HepG2 (cell line): ENCODE results near the gene LDB2. TPM values are rescaled to one million over a fixed set of nuclear protein-coding genes. Genes with fewer than 3 reads are reported as not detected.

Experiments used
- ATAC-seq: fragments of 200-7000 bp; cut with Tn5 transposase; 3 replicates; pipeline ENCODE4 v1.9.1; 2020; ENCODE audit warnings: mild to moderate bottlenecking, moderate library complexity
- BruUV-seq: library from RNA; stranded (reverse); fragments of 400-500 nt; replicated peaks from 2 replicates; lab custom pipeline; 2021; lab: Mats Ljungman, UMichigan
- CTCF ChIA-PET: fragments of 300-600 bp; formaldehyde crosslinking; extraction: SDS; loops from one replicate; lab custom pipeline; 2021; ENCODE audit warnings: low total read pairs, inconsistent platforms, low intra/inter-chr PET ratio; lab: Yijun Ruan, JAX
- POLR2A ChIA-PET: fragments of 350-600 bp; sonication (Branson Sonifier 250); formaldehyde crosslinking; loops from one replicate; lab custom pipeline; 2020; ENCODE audit warnings: antibody characterized with exemption, inconsistent platforms; lab: Yijun Ruan, JAX
- DNase-seq: peaks from one replicate; pipeline ENCODE4 v3.0.0-alpha.2; 2015; ENCODE audit warnings: low spot score
- FAIRE-seq: peaks from 3 replicates; lab custom pipeline; 2011; peaks lifted over from hg19 to GRCh38; lab: Jason Lieb, UNC
- H2AFZ ChIP-seq: one replicate; pipeline ENCODE4 v1.6.1; 2011; ENCODE audit warnings: low read length, inconsistent platforms
- H3K27ac ChIP-seq: fragments of 300-600 bp; 3 replicates; pipeline ENCODE4 v1.8.0; 2011; ENCODE audit warnings: mixed run types, mild to moderate bottlenecking, mixed read lengths, low read length, inconsistent platforms; ENCODE audit not compliant: insufficient read depth; ENCODE audit errors: extremely low read length
- H3K27me3 ChIP-seq, 2 experiments: fragments of 200-600 bp in 1 of 2; 2 replicates in 1 of 2; 3 replicates in 1 of 2; pipeline versions ENCODE4 v1.6.0 to v1.8.0; 2011; ENCODE audit warnings: low read length in 2 of 2, mild to moderate bottlenecking in 2 of 2, moderate library complexity in 2 of 2, inconsistent platforms in 1 of 2; ENCODE audit not compliant: insufficient read depth in 2 of 2, control insufficient read depth in 1 of 2
- H3K36me3 ChIP-seq, 2 experiments: fragments of 200-600 bp in 1 of 2; replicated peaks in 1 of 2; 2 replicates in 1 of 2; 3 replicates in 1 of 2; pipeline versions ENCODE4 v1.5.1 to v1.8.0; 2011; ENCODE audit warnings: low read length in 2 of 2, inconsistent platforms in 1 of 2; ENCODE audit not compliant: insufficient read depth in 2 of 2, control insufficient read depth in 1 of 2
- H3K4me1 ChIP-seq: 2 replicates; pipeline ENCODE4 v1.5.1; 2012; ENCODE audit warnings: low read length, inconsistent platforms; ENCODE audit not compliant: insufficient read depth
- H3K4me2 ChIP-seq: 2 replicates; pipeline ENCODE4 v1.6.0; 2011; ENCODE audit warnings: low read depth, low read length, inconsistent platforms
- H3K4me3 ChIP-seq, 3 experiments: fragments of 200-600 bp in 1 of 3; sonication (generic), shearing (Covaris generic) in 1 of 3; replicated peaks in 1 of 3; 2 replicates each; pipeline ENCODE4 v1.5.1; 2011 to 2016; ENCODE audit warnings: low read length in 3 of 3, inconsistent platforms in 2 of 3, low read depth in 2 of 3, mild to moderate bottlenecking in 2 of 3, control low read depth in 1 of 3, mixed read lengths in 1 of 3; ENCODE audit not compliant: insufficient read depth in 1 of 3
- H3K79me2 ChIP-seq: one replicate; pipeline ENCODE4 v1.6.1; 2011; ENCODE audit warnings: low read length, inconsistent platforms; ENCODE audit not compliant: insufficient read depth
- H3K9ac ChIP-seq: 2 replicates; pipeline ENCODE4 v1.6.0; 2011; ENCODE audit warnings: mild to moderate bottlenecking, low read depth, low read length, inconsistent platforms; ENCODE audit not compliant: insufficient read depth
- H3K9me3 ChIP-seq: 2 replicates; pipeline ENCODE4 v1.5.1; 2012; ENCODE audit warnings: mild to moderate bottlenecking, low read length
- H4K20me1 ChIP-seq: 2 replicates; pipeline ENCODE4 v1.6.0; 2011; ENCODE audit warnings: inconsistent platforms, mild to moderate bottlenecking, low read length, moderate library complexity; ENCODE audit not compliant: insufficient read depth
- ATF7 ChIP-seq, 2 experiments: fragments of 450-650 bp in 1 of 2; sonication (generic) in 1 of 2; formaldehyde crosslinking in 1 of 2; IDR thresholded peaks; 2 replicates each; pipeline versions ENCODE4 v1.4.0 to v1.6.1; 2016 to 2020; ENCODE audit warnings: antibody characterized with exemption in 1 of 2, mild to moderate bottlenecking in 1 of 2, missing genetic modification reagents in 1 of 2
- ATF7-NPFF ChIP-seq: sonication (generic); formaldehyde crosslinking; IDR thresholded peaks from 2 replicates; pipeline ENCODE4 v1.8.1; 2023; ENCODE audit warnings: mild to moderate bottlenecking, low read depth, missing genetic modification reagents, moderate library complexity
- BHLHE40 ChIP-seq: IDR thresholded peaks from 2 replicates; pipeline ENCODE4 v1.6.1; 2011; ENCODE audit warnings: low read length, improper control_type of control experiment
- MED8 ChIP-seq: sonication (generic); formaldehyde crosslinking; IDR thresholded peaks from 2 replicates; pipeline ENCODE4 v1.8.1; 2023; ENCODE audit warnings: mild to moderate bottlenecking, missing genetic modification reagents; ENCODE audit not compliant: insufficient replicate concordance
- SNAPC4 ChIP-seq: sonication (generic); formaldehyde crosslinking; IDR thresholded peaks from 2 replicates; pipeline ENCODE4 v1.4.0; 2020; ENCODE audit warnings: mild to moderate bottlenecking, missing genetic modification reagents
- SRF ChIP-seq: IDR thresholded peaks from 2 replicates; pipeline ENCODE4 v1.6.1; 2011; ENCODE audit warnings: mild to moderate bottlenecking, low read depth, low read length, moderate library complexity
- TAF15 ChIP-seq: fragments of 200-400 bp; formaldehyde crosslinking; IDR thresholded peaks from one replicate; pipeline ENCODE4 v1.6.1; 2018; ENCODE audit warnings: mild to moderate bottlenecking, low read depth, low read length; ENCODE audit not compliant: poor library complexity, severe bottlenecking
- TBX2 ChIP-seq: sonication (generic); formaldehyde crosslinking; IDR thresholded peaks from 2 replicates; pipeline ENCODE4 v1.5.0; 2020; ENCODE audit warnings: missing genetic modification reagents, mild to moderate bottlenecking, borderline replicate concordance
- YEATS2 ChIP-seq: sonication (generic); formaldehyde crosslinking; IDR thresholded peaks from 2 replicates; pipeline ENCODE4 v1.4.0; 2020; ENCODE audit warnings: missing genetic modification reagents, borderline replicate concordance
- ZFP36L2 ChIP-seq: sonication (generic); formaldehyde crosslinking; IDR thresholded peaks from 2 replicates; pipeline ENCODE4 v1.4.0; 2020; ENCODE audit warnings: missing genetic modification reagents
- ZNF33B ChIP-seq: sonication (generic); formaldehyde crosslinking; IDR thresholded peaks from 2 replicates; pipeline ENCODE4 v1.5.1; 2020; ENCODE audit warnings: mild to moderate bottlenecking, missing genetic modification reagents
- WGBS: methylation state at CpG from one replicate; pipeline ENCODE4 v1.1.6; 2017; ENCODE audit warnings: low lambda C conversion rate; 5-methylcytosine and 5-hydroxymethylcytosine counted together
- in situ Hi-C: cut with HindIII; loops from 2 replicates; pipeline ENCODE4 v1.10.0; 2017; ENCODE audit warnings: low pct_unique_long_range_greater_than_20kb; ENCODE audit not compliant: extremely low pct_ligation_motif_present
- intact Hi-C: fragments of 100-400 bp; cut with micrococcal nuclease; formaldehyde crosslinking; loops from one replicate; pipeline ENCODE4 v1.10.0; 2022; ENCODE audit not compliant: unreplicated experiment
- polyA plus RNA-seq, 8 experiments: library from polyadenylated mRNA; depleted of rRNA in 3 of 8; stranded (reverse) in 7 of 8; unstranded in 1 of 8; fragments of >200 nt; fragmentation: Illumina TruSeq in 4 of 8; extraction: Trizol in 4 of 8; gene quantifications; 2 replicates each; pipeline versions ENCODE4 v1.2.1 to v1.2.3, GENCODE V29; 2011 to 2016; ENCODE audit warnings: low read depth in 4 of 8, missing spikeins in 1 of 8, mixed read lengths in 1 of 8; ENCODE audit not compliant: insufficient read depth in 1 of 8
- total RNA-seq, 5 experiments: library from RNA; depleted of rRNA; stranded (reverse); fragments of >200 nt; fragmentation: Illumina TruSeq; extraction: Trizol; gene quantifications; 2 replicates each; pipeline ENCODE4 v1.2.3, GENCODE V29; 2016; ENCODE audit warnings: low read depth in 1 of 5
- TF ChIP-seq, protein P1 (sequence below): sonication (generic); formaldehyde crosslinking; IDR thresholded peaks from 2 replicates; pipeline ENCODE4 v1.8.1; 2023; ENCODE audit warnings: missing genetic modification reagents, inconsistent platforms, borderline replicate concordance
- TF ChIP-seq, protein P2 (sequence below): sonication (generic); formaldehyde crosslinking; IDR thresholded peaks from 2 replicates; pipeline ENCODE4 v1.5.0; 2020; ENCODE audit warnings: mild to moderate bottlenecking, missing genetic modification reagents

The LDB2 gene
- total and polyA plus RNA-seq, 2 of the 13 experiments (the other 11 are each of a cell fraction or from before 2014, with no cell fraction given): not detected

- BruUV-seq: no TSS peak
- Histone ChIP-seq H3K9ac (no peak overlapping the region), H2AFZ (no peak overlapping the region), H4K20me1 (no peaks in the 10 kb centered on the region), H3K27ac (no peak overlapping the region), H3K4me1 (no peaks in the 10 kb centered on the region), H3K9me3 (no peaks in the 10 kb centered on the region), H3K4me2 (no peak overlapping the region), H3K4me3 (no peak overlapping the region), H3K79me2 (no peaks in the 10 kb centered on the region), H3K27me3 (no peaks in the 10 kb centered on the region), H3K36me3 (no peaks in the 10 kb centered on the region)
- no peak for ATAC-seq
- ChIA-PET POLR2A (no interaction called here), CTCF (no interaction called here)
- intact Hi-C loops: no loop called here
- FAIRE-seq: no peak
- 4% methylated on average over 3 of the region's 3 CpGs for WGBS
- TF ChIP-seq TAF15 (no peak), SNAPC4 (CRISPR knock-in tag) (no peak), ZNF33B (CRISPR knock-in tag) (no peak), MED8 (no peak), ATF7-NPFF (CRISPR knock-in tag) (no peak), SRF (no peak), TBX2 (CRISPR knock-in tag) (no peak), YEATS2 (CRISPR knock-in tag) (no peak), ZFP36L2 (CRISPR knock-in tag) (no peak), BHLHE40 (no peak), ATF7 (IDR thresholded peaks at IDR 0.05) (no peak), ATF7 (CRISPR knock-in tag; IDR thresholded peaks at IDR 0.05) (no peak)
- TF ChIP-seq, protein P1, sequence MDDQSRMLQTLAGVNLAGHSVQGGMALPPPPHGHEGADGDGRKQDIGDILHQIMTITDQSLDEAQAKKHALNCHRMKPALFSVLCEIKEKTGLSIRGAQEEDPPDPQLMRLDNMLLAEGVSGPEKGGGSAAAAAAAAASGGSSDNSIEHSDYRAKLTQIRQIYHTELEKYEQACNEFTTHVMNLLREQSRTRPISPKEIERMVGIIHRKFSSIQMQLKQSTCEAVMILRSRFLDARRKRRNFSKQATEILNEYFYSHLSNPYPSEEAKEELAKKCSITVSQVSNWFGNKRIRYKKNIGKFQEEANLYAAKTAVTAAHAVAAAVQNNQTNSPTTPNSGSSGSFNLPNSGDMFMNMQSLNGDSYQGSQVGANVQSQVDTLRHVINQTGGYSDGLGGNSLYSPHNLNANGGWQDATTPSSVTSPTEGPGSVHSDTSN: no peak
- TF ChIP-seq, protein P2, sequence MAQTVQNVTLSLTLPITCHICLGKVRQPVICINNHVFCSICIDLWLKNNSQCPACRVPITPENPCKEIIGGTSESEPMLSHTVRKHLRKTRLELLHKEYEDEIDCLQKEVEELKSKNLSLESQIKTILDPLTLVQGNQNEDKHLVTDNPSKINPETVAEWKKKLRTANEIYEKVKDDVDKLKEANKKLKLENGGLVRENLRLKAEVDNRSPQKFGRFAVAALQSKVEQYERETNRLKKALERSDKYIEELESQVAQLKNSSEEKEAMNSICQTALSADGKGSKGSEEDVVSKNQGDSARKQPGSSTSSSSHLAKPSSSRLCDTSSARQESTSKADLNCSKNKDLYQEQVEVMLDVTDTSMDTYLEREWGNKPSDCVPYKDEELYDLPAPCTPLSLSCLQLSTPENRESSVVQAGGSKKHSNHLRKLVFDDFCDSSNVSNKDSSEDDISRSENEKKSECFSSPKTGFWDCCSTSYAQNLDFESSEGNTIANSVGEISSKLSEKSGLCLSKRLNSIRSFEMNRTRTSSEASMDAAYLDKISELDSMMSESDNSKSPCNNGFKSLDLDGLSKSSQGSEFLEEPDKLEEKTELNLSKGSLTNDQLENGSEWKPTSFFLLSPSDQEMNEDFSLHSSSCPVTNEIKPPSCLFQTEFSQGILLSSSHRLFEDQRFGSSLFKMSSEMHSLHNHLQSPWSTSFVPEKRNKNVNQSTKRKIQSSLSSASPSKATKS: no peak
- no peak for DNase-seq
- in situ Hi-C loops: no loop called here
Measured at GRCh38 chr4:16801356-16801755, 97.1 kb downstream of the LDB2 start.
